Measurements from ENCODE around the gene MALAT1. TPM values are rescaled to one million over a fixed set of nuclear protein-coding genes. Genes with fewer than 3 reads are reported as not detected.

The MALAT1 gene
- total and polyA plus RNA-seq, 2 of the 13 experiments (the other 11 are each of a cell fraction or from before 2014, with no cell fraction given) = 143 to 1,237 TPM

DNA sequence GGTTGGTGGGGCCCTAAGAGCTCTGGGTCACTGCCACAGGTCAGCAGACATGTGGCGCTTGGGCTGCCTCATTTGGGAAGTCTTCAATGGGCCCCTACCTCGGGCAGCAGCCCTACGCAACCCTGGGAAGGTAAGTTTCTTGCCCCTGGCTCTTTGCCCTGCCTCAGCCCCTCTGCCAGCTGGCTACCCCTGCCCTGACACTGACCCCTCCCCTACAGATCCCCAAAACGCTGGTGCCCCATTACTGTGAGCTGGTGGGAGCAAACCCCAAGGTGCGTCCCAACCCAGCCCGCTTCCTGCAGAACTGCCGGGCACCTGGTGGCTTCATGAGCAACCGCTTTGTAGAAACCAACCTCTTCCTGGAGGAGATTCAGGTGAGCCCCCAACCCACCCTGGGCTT, 27.9 kb downstream of the MALAT1 start:
- CTCF ChIA-PET (ENCODE audit: low intra/inter-chr PET ratio, low total read pairs) = no interaction called here
- intact Hi-C loops (cut with micrococcal nuclease; ENCODE audit: unreplicated experiment) (no loop called here), in situ Hi-C loops (cut with HindIII; ENCODE audit: extremely low pct_ligation_motif_present, low pct_unique_long_range_greater_than_20kb) (no loop called here)
- FAIRE-seq (no peak), ATAC-seq (no peak), DNase-seq (ENCODE audit: low spot score) (no peak)
- WGBS (ENCODE audit: low lambda C conversion rate) = 100% methylated on average over 3 of the region's 8 CpGs
- Histone ChIP-seq H3K36me3 (replicated peaks in 1 of 2; ENCODE audit: control insufficient read depth in 1 of 2, insufficient read depth in 2 of 2, low read length in 2 of 2) (peaks cover 8 to 18% of the 10 kb centered on the region in 2 experiments), H3K4me2 (ENCODE audit: low read depth, low read length) (peak overlapping the region; percentile 96), H3K9me3 (ENCODE audit: low read length) (no peaks in the 10 kb centered on the region), H3K27ac (ENCODE audit: extremely low read length, insufficient read depth, low read length) (no peak overlapping the region), H3K4me1 (ENCODE audit: insufficient read depth, low read length) (peaks cover 71% of the 10 kb centered on the region), H3K9ac (ENCODE audit: insufficient read depth, low read depth, low read length) (no peak overlapping the region), H4K20me1 (ENCODE audit: insufficient read depth, low read length) (0 out of 2 replicates have a peak, but pooled peaks cover 3% of the 10 kb centered on the region), H3K27me3 (ENCODE audit: control insufficient read depth in 1 of 2, insufficient read depth in 2 of 2, low read length in 2 of 2) (no peaks in the 10 kb centered on the region; a peak in 1 of 5 replicates), H3K4me3 (replicated peaks in 1 of 3; ENCODE audit: insufficient read depth in 1 of 3, low read depth in 2 of 3, low read length in 3 of 3) (no peak overlapping the region; a peak in 1 of 6 replicates), H3K79me2 (ENCODE audit: insufficient read depth, low read length) (peaks cover 19% of the 10 kb centered on the region), H2AFZ (ENCODE audit: low read length) (no peak overlapping the region)
- BruUV-seq (replicated peaks) = no TSS peak
- POLR2A ChIA-PET = interaction anchor here (0.6 to 4.4 kb wide), 3 partner anchors 28 to 361 kb away, joined by 3 to 35 read pairs (median 3); partner anchors contain the start of gene MALAT1
- TF ChIP-seq, protein P1, sequence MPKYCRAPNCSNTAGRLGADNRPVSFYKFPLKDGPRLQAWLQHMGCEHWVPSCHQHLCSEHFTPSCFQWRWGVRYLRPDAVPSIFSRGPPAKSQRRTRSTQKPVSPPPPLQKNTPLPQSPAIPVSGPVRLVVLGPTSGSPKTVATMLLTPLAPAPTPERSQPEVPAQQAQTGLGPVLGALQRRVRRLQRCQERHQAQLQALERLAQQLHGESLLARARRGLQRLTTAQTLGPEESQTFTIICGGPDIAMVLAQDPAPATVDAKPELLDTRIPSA (CRISPR knock-in tag; IDR thresholded peaks at IDR 0.05; ENCODE audit: borderline replicate concordance) = no peak
- TF ChIP-seq ZFP90 (CRISPR knock-in tag; IDR thresholded peaks at IDR 0.05; ENCODE audit: borderline replicate concordance) (no peak), FLYWCH1 (CRISPR knock-in tag; IDR thresholded peaks at IDR 0.05) (no peak)
- TF ChIP-seq, protein P2, sequence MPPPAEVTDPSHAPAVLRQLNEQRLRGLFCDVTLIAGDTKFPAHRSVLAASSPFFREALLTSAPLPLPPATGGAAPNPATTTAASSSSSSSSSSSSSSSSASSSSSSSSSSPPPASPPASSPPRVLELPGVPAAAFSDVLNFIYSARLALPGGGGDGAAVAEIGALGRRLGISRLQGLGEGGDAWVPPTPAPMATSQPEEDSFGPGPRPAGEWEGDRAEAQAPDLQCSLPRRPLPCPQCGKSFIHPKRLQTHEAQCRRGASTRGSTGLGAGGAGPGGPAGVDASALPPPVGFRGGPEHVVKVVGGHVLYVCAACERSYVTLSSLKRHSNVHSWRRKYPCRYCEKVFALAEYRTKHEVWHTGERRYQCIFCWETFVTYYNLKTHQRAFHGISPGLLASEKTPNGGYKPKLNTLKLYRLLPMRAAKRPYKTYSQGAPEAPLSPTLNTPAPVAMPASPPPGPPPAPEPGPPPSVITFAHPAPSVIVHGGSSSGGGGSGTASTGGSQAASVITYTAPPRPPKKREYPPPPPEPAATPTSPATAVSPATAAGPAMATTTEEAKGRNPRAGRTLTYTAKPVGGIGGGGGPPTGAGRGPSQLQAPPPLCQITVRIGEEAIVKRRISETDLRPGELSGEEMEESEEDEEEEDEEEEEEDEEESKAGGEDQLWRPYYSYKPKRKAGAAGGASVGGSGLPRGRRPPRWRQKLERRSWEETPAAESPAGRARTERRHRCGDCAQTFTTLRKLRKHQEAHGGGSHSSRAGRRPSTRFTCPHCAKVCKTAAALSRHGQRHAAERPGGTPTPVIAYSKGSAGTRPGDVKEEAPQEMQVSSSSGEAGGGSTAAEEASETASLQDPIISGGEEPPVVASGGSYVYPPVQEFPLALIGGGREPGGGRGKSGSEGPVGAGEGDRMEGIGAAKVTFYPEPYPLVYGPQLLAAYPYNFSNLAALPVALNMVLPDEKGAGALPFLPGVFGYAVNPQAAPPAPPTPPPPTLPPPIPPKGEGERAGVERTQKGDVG (CRISPR knock-in tag; IDR thresholded peaks at IDR 0.05; ENCODE audit: borderline replicate concordance) = no peak
- TF ChIP-seq, protein P3, sequence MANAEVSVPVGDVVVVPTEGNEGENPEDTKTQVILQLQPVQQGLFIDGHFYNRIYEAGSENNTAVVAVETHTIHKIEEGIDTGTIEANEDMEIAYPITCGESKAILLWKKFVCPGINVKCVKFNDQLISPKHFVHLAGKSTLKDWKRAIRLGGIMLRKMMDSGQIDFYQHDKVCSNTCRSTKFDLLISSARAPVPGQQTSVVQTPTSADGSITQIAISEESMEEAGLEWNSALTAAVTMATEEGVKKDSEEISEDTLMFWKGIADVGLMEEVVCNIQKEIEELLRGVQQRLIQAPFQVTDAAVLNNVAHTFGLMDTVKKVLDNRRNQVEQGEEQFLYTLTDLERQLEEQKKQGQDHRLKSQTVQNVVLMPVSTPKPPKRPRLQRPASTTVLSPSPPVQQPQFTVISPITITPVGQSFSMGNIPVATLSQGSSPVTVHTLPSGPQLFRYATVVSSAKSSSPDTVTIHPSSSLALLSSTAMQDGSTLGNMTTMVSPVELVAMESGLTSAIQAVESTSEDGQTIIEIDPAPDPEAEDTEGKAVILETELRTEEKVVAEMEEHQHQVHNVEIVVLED (CRISPR knock-in tag; IDR thresholded peaks at IDR 0.05; ENCODE audit: borderline replicate concordance) = no peak
- TF ChIP-seq, protein P4, sequence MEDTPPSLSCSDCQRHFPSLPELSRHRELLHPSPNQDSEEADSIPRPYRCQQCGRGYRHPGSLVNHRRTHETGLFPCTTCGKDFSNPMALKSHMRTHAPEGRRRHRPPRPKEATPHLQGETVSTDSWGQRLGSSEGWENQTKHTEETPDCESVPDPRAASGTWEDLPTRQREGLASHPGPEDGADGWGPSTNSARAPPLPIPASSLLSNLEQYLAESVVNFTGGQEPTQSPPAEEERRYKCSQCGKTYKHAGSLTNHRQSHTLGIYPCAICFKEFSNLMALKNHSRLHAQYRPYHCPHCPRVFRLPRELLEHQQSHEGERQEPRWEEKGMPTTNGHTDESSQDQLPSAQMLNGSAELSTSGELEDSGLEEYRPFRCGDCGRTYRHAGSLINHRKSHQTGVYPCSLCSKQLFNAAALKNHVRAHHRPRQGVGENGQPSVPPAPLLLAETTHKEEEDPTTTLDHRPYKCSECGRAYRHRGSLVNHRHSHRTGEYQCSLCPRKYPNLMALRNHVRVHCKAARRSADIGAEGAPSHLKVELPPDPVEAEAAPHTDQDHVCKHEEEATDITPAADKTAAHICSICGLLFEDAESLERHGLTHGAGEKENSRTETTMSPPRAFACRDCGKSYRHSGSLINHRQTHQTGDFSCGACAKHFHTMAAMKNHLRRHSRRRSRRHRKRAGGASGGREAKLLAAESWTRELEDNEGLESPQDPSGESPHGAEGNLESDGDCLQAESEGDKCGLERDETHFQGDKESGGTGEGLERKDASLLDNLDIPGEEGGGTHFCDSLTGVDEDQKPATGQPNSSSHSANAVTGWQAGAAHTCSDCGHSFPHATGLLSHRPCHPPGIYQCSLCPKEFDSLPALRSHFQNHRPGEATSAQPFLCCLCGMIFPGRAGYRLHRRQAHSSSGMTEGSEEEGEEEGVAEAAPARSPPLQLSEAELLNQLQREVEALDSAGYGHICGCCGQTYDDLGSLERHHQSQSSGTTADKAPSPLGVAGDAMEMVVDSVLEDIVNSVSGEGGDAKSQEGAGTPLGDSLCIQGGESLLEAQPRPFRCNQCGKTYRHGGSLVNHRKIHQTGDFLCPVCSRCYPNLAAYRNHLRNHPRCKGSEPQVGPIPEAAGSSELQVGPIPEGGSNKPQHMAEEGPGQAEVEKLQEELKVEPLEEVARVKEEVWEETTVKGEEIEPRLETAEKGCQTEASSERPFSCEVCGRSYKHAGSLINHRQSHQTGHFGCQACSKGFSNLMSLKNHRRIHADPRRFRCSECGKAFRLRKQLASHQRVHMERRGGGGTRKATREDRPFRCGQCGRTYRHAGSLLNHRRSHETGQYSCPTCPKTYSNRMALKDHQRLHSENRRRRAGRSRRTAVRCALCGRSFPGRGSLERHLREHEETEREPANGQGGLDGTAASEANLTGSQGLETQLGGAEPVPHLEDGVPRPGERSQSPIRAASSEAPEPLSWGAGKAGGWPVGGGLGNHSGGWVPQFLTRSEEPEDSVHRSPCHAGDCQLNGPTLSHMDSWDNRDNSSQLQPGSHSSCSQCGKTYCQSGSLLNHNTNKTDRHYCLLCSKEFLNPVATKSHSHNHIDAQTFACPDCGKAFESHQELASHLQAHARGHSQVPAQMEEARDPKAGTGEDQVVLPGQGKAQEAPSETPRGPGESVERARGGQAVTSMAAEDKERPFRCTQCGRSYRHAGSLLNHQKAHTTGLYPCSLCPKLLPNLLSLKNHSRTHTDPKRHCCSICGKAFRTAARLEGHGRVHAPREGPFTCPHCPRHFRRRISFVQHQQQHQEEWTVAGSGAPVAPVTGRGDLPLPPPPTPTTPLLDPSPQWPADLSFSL (CRISPR knock-in tag; IDR thresholded peaks at IDR 0.05) = no peak
- TF ChIP-seq, protein P5, sequence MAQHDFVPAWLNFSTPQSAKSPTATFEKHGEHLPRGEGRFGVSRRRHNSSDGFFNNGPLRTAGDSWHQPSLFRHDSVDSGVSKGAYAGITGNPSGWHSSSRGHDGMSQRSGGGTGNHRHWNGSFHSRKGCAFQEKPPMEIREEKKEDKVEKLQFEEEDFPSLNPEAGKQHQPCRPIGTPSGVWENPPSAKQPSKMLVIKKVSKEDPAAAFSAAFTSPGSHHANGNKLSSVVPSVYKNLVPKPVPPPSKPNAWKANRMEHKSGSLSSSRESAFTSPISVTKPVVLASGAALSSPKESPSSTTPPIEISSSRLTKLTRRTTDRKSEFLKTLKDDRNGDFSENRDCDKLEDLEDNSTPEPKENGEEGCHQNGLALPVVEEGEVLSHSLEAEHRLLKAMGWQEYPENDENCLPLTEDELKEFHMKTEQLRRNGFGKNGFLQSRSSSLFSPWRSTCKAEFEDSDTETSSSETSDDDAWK (CRISPR knock-in tag; IDR thresholded peaks at IDR 0.05) = no peak

All from HepG2 (cell line).